ENCODE measurements around the gene ZFR2.

Gene ZFR2

GRCh38 chr19:3873151-3873550 lies 4.3 kb upstream of the ZFR2 start:
- no peak for DNase-seq (ENCODE audit: low read depth)

GRCh38 chr19:3867971-3868769 lies 668 bp downstream of the ZFR2 start:
- no peak for DNase-seq (ENCODE audit: low read depth)

GRCh38 chr19:3866910-3867638 lies 1.8 kb downstream of the ZFR2 start:
- no peak for DNase-seq (ENCODE audit: low read depth)

- DNase-seq (ENCODE audit: low read depth), result no peak
These were observed 5.2 kb downstream of the ZFR2 start for GRCh38 chr19:3863648-3864047.

- no peak for DNase-seq (ENCODE audit: low read depth)
These were observed 5.9 kb downstream of the ZFR2 start for GRCh38 chr19:3862826-3863500.

- DNase-seq (ENCODE audit: low read depth), result no peak
These were observed 8.3 kb downstream of the ZFR2 start for GRCh38 chr19:3860499-3860898.

- no peak for DNase-seq (ENCODE audit: low read depth)
These were observed 11.3 kb downstream of the ZFR2 start for GRCh38 chr19:3857449-3858003.

GRCh38 chr19:3855320-3855719 lies 13.5 kb downstream of the ZFR2 start:
- no peak for DNase-seq (ENCODE audit: low read depth)

- DNase-seq (ENCODE audit: low read depth), result no peak
These were observed 16.1 kb downstream of the ZFR2 start for GRCh38 chr19:3852614-3853254.

- DNase-seq (ENCODE audit: low read depth), result no peak
These were observed 16.7 kb downstream of the ZFR2 start for GRCh38 chr19:3852177-3852511.

GRCh38 chr19:3851254-3852176 lies 17.3 kb downstream of the ZFR2 start:
- DNase-seq (ENCODE audit: low read depth), result no peak

GRCh38 chr19:3850320-3850972 lies 18.4 kb downstream of the ZFR2 start:
- no peak for DNase-seq (ENCODE audit: low read depth)

- no peak for DNase-seq (ENCODE audit: low read depth)
These were observed 19.1 kb downstream of the ZFR2 start for GRCh38 chr19:3849787-3850186.

GRCh38 chr19:3849092-3849491 lies 19.7 kb downstream of the ZFR2 start:
- peak; percentile 24 for DNase-seq (ENCODE audit: low read depth)

GRCh38 chr19:3844596-3844995 lies 24.2 kb downstream of the ZFR2 start:
- no peak for DNase-seq (ENCODE audit: low read depth)

- DNase-seq (ENCODE audit: low read depth), result no peak
These were observed 25.9 kb downstream of the ZFR2 start for GRCh38 chr19:3842948-3843347.

GRCh38 chr19:3840804-3841203 lies 28.0 kb downstream of the ZFR2 start:
- DNase-seq (ENCODE audit: low read depth), result no peak

GRCh38 chr19:3839941-3840340 lies 28.9 kb downstream of the ZFR2 start:
- no peak for DNase-seq (ENCODE audit: low read depth)

GRCh38 chr19:3838661-3839060 lies 30.2 kb downstream of the ZFR2 start:
- DNase-seq (ENCODE audit: low read depth), result no peak

- DNase-seq (ENCODE audit: low read depth), result no peak
These were observed 30.9 kb downstream of the ZFR2 start for GRCh38 chr19:3837922-3838321.

GRCh38 chr19:3837332-3837731 lies 31.5 kb downstream of the ZFR2 start:
- no peak for DNase-seq (ENCODE audit: low read depth)

Measured in activated T-cell treated with anti-CD3 and anti-CD28 coated beads for 48 hours (primary cell).